ENCODE measurements around the gene WDR77. TPM values are rescaled to one million over a fixed set of nuclear protein-coding genes. Genes with fewer than 3 reads are reported as not detected.

The WDR77 gene
- polyA plus RNA-seq, 3 donors: 26.4 to 62.2 (median 28.1) TPM

DNA sequence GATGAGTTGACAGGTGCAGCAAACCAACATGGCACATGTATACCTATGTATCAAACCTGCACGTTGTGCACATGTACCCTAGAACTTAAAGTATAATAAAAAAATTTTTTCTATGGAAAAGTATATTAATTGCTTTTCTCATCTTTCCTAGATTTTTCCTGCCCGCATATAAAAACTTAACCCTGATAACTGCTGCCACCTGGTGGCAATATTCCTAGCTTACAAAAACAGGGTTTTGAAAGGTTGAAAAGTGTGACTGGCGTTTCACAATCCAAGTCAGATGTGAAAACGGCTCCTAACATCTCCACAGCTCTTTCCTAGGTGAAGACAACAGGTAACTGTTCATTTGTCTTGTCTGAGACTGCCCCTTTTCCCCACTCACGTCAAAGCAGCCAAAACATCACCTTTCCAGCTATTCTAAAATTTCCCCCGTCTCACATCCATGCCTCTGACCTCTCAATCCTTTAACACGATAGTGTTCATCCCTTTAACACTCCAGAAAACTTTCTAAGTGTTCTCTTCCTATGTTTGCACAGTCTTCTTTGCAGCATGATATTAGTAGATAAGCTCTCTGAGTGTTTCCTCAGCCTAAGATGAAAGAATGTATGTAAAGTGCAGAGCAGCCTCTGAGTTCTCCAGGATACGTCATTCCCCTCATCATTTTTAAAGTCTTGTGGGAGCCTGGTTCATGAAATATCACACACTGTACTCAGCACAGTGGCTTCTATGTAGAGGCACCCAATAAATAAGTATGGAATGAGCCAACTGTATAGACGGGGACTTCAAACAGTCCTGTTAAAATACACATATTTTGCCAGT lies 49.1 kb downstream of the WDR77 start:
- H3K4me3 ChIP-seq (replicated peaks in 1 of 3; ENCODE audit: low read depth in 2 of 3, low read length in 3 of 3): no peak overlapping the region
- Mint-ChIP-seq H3K36me3 (no peaks in the 10 kb centered on the region), H3K4me1 (peaks cover 3% of the 10 kb centered on the region), H3K9me3 (peaks cover 0 to 3% (median 0%) of the 10 kb centered on the region in 7 donors), H3K27me3 (ENCODE audit: low read depth in 3 of 3) (peaks cover 14 to 21% (median 18%) of the 10 kb centered on the region in 3 donors), H3K27ac (no peak overlapping the region), H3K4me3 (no peak overlapping the region)
- intact Hi-C loops (cut with micrococcal nuclease): loop anchor here in 1 of 2 donors (5.0 to 10.0 kb wide), 2 partner anchors 175 to 368 kb away; partner anchors contain the start of gene CHI3L2
- H3K27me3 ChIP-seq (ENCODE audit: control insufficient read depth in 2 of 2, insufficient read depth in 2 of 2, low read length in 2 of 2): peaks cover 0 to 5% of the 10 kb centered on the region in 2 donors
- H3K4me1 ChIP-seq (ENCODE audit: control insufficient read depth in 1 of 2, insufficient read depth in 2 of 2, low read length in 2 of 2): no peaks in the 10 kb centered on the region
- H3K9me3 ChIP-seq (replicated peaks in 1 of 2; ENCODE audit: control insufficient read depth in 1 of 2, insufficient read depth in 1 of 2, low read length in 2 of 2): no peaks in the 10 kb centered on the region
- TF ChIP-seq, protein P1, sequence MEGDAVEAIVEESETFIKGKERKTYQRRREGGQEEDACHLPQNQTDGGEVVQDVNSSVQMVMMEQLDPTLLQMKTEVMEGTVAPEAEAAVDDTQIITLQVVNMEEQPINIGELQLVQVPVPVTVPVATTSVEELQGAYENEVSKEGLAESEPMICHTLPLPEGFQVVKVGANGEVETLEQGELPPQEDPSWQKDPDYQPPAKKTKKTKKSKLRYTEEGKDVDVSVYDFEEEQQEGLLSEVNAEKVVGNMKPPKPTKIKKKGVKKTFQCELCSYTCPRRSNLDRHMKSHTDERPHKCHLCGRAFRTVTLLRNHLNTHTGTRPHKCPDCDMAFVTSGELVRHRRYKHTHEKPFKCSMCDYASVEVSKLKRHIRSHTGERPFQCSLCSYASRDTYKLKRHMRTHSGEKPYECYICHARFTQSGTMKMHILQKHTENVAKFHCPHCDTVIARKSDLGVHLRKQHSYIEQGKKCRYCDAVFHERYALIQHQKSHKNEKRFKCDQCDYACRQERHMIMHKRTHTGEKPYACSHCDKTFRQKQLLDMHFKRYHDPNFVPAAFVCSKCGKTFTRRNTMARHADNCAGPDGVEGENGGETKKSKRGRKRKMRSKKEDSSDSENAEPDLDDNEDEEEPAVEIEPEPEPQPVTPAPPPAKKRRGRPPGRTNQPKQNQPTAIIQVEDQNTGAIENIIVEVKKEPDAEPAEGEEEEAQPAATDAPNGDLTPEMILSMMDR (IDR thresholded peaks at IDR 0.05): peak; percentile 79
- WGBS (ENCODE audit: insufficient coverage): 11% methylated on average over 3 of the region's 9 CpGs
- DNase-seq: peak; percentile 14 to 52 (median 35)
- H3K27ac ChIP-seq (ENCODE audit: low read depth in 1 of 2, low read length in 2 of 2): no peak overlapping the region
- H3K79me2 ChIP-seq (ENCODE audit: insufficient read depth, low read length): no peaks in the 10 kb centered on the region
- H3K9ac ChIP-seq (ENCODE audit: insufficient read depth, low read length, poor library complexity, severe bottlenecking): no peak overlapping the region
- H3K36me3 ChIP-seq (replicated peaks in 1 of 2; ENCODE audit: control insufficient read depth in 1 of 2, insufficient read depth in 2 of 2, low read length in 2 of 2): no peaks in the 10 kb centered on the region
- peak overlapping the region; percentile 5 for H2AFZ ChIP-seq (ENCODE audit: insufficient read depth, low read depth, low read length, poor library complexity, severe bottlenecking)
- H4K20me1 ChIP-seq (ENCODE audit: insufficient read depth, low read length): no peaks in the 10 kb centered on the region
- H3K4me2 ChIP-seq (replicated peaks; ENCODE audit: extremely low read depth, low read length, poor library complexity, severe bottlenecking): no peak overlapping the region

GRCh38 chr1:111392460-111392945 lies 56.6 kb downstream of the WDR77 start:
- Histone ChIP-seq H3K27ac (ENCODE audit: low read depth in 1 of 2, low read length in 2 of 2) (no peak overlapping the region), H3K4me2 (replicated peaks; ENCODE audit: extremely low read depth, low read length, poor library complexity, severe bottlenecking) (no peak overlapping the region), H3K9me3 (replicated peaks in 1 of 2; ENCODE audit: control insufficient read depth in 1 of 2, insufficient read depth in 1 of 2, low read length in 2 of 2) (no peaks in the 10 kb centered on the region), H2AFZ (ENCODE audit: insufficient read depth, low read depth, low read length, poor library complexity, severe bottlenecking) (no peak overlapping the region), H3K36me3 (replicated peaks in 1 of 2; ENCODE audit: control insufficient read depth in 1 of 2, insufficient read depth in 2 of 2, low read length in 2 of 2) (no peaks in the 10 kb centered on the region), H3K27me3 (ENCODE audit: control insufficient read depth in 2 of 2, insufficient read depth in 2 of 2, low read length in 2 of 2) (peaks cover 2 to 3% of the 10 kb centered on the region in 2 donors), H3K79me2 (ENCODE audit: insufficient read depth, low read length) (no peaks in the 10 kb centered on the region), H3K9ac (ENCODE audit: insufficient read depth, low read length, poor library complexity, severe bottlenecking) (no peak overlapping the region), H3K4me1 (ENCODE audit: control insufficient read depth in 1 of 2, insufficient read depth in 2 of 2, low read length in 2 of 2) (no peaks in the 10 kb centered on the region), H4K20me1 (ENCODE audit: insufficient read depth, low read length) (no peaks in the 10 kb centered on the region), H3K4me3 (replicated peaks in 1 of 3; ENCODE audit: low read depth in 2 of 3, low read length in 3 of 3) (no peak overlapping the region)
- peak in 1 of 3 donors; percentile 17 for DNase-seq
- Mint-ChIP-seq H3K27me3 (ENCODE audit: low read depth in 3 of 3) (peaks cover 10 to 12% (median 11%) of the 10 kb centered on the region in 3 donors), H3K4me3 (no peak overlapping the region), H3K27ac (no peak overlapping the region), H3K4me1 (peaks cover 7% of the 10 kb centered on the region), H3K36me3 (no peaks in the 10 kb centered on the region), H3K9me3 (peaks cover 0 to 2% (median 0%) of the 10 kb centered on the region in 7 donors)
- TF ChIP-seq, protein P1 (IDR thresholded peaks at IDR 0.05): no peak
- WGBS (ENCODE audit: insufficient coverage): no CpG with 5 or more reads among the region's 1 CpG
- intact Hi-C loops (cut with micrococcal nuclease): no loop called here
